GM12878 (cell line): Measurements from ENCODE around the gene JADE2.

ENCODE experiments used
- BRCA1 ChIP-seq: IDR thresholded peaks from 2 replicates; pipeline ENCODE4 v1.6.1; 2011; ENCODE audit warnings: low read depth, low read length, improper control_type of control experiment
- GABPA ChIP-seq: IDR thresholded peaks from 2 replicates; pipeline ENCODE4 v1.6.1; 2014; ENCODE audit warnings: antibody characterized with exemption, low read depth, mild to moderate bottlenecking, inconsistent platforms
- IRF3 ChIP-seq: fragments of 450-650 bp; IDR thresholded peaks from 2 replicates; pipeline ENCODE4 v1.6.1; 2014; ENCODE audit warnings: mild to moderate bottlenecking
- JUND ChIP-seq: IDR thresholded peaks from 2 replicates; pipeline ENCODE4 v1.6.1; 2012; ENCODE audit warnings: low read depth, mild to moderate bottlenecking, low read length, improper control_type of control experiment, moderate library complexity
- POLR2AphosphoS5 ChIP-seq: IDR thresholded peaks from 2 replicates; pipeline ENCODE4 v1.6.1; 2011; ENCODE audit warnings: mild to moderate bottlenecking, low read length, inconsistent platforms
- SUZ12 ChIP-seq: fragments of 200-600 bp; sonication (generic); IDR thresholded peaks from one replicate; pipeline ENCODE4 v1.6.1; 2018; ENCODE audit warnings: antibody characterized with exemption, mild to moderate bottlenecking; ENCODE audit not compliant: unreplicated experiment
- USF2 ChIP-seq: IDR thresholded peaks from 2 replicates; pipeline ENCODE4 v1.6.1; 2011; ENCODE audit warnings: low read depth, low read length, improper control_type of control experiment, borderline replicate concordance
- TF ChIP-seq, protein P1 (sequence below), 3 experiments: IDR thresholded peaks in 2 of 3; conservative IDR thresholded peaks in 1 of 3; 2 replicates each; pipeline ENCODE4 v1.5.1; 2011; ENCODE audit warnings: low read depth in 3 of 3, low read length in 3 of 3, mild to moderate bottlenecking in 3 of 3, control low read depth in 2 of 3, moderate library complexity in 2 of 3, inconsistent platforms in 1 of 3, mixed read lengths in 1 of 3; ENCODE audit not compliant: control insufficient read depth in 2 of 3, insufficient read depth in 1 of 3; ENCODE audit errors: extremely low read depth in 1 of 3
- TF ChIP-seq, protein P2 (sequence below): fragments of 450-650 bp; IDR thresholded peaks from 2 replicates; pipeline ENCODE4 v1.6.1; 2017; ENCODE audit warnings: mild to moderate bottlenecking, low read depth, inconsistent platforms; ENCODE audit not compliant: poor library complexity, severe bottlenecking

DNA sequence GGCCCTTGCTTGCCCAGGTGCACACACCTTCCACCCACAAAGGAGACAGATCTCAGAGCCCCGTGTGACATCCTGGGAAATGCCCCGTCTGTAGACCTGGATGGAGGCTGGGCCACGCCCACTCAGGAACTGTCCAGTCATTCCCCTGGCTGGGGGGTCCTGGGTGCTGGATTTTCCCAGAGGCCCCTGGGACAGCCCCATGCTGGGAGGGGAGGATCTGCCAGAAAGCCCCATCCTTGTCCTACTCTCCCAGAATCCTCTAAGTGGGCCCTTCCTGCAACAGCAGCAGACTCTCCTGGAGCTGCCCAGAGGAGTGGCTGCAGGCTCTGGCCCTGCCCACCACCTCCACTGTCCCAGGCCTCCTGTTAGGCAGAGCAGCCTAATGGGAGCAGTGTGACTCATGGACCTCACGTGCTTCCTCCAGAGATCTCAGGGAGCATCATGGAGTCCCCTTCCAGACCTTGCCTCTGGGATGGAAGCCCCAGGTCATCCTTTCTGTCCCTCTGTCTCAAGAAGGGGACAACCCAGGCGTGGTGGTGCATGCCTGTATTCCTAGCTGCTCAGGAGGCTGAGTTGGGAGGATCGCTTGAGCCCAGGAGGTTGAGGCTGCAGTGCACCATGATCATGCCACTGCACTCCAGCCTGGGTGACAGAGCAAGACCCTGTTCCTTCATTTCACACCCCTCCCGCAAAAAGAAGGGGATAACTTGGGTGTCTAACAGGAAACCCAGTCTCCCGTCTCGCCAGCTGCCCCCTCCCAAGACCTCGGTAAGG, 51.7 kb downstream of the JADE2 start:
- TF ChIP-seq, protein P1, sequence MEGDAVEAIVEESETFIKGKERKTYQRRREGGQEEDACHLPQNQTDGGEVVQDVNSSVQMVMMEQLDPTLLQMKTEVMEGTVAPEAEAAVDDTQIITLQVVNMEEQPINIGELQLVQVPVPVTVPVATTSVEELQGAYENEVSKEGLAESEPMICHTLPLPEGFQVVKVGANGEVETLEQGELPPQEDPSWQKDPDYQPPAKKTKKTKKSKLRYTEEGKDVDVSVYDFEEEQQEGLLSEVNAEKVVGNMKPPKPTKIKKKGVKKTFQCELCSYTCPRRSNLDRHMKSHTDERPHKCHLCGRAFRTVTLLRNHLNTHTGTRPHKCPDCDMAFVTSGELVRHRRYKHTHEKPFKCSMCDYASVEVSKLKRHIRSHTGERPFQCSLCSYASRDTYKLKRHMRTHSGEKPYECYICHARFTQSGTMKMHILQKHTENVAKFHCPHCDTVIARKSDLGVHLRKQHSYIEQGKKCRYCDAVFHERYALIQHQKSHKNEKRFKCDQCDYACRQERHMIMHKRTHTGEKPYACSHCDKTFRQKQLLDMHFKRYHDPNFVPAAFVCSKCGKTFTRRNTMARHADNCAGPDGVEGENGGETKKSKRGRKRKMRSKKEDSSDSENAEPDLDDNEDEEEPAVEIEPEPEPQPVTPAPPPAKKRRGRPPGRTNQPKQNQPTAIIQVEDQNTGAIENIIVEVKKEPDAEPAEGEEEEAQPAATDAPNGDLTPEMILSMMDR (IDR thresholded peaks at IDR 0.05 in 2 of 3, conservative IDR thresholded peaks at IDR 0.05 in 1 of 3; ENCODE audit: control insufficient read depth in 2 of 3, extremely low read depth in 1 of 3, insufficient read depth in 1 of 3, low read depth in 3 of 3, low read length in 3 of 3): no peak
- TF ChIP-seq BRCA1 (no peak), GABPA (no peak), IRF3 (no peak), USF2 (no peak), SUZ12 (no peak), JUND (no peak), POLR2AphosphoS5 (no peak)
- TF ChIP-seq, protein P2, sequence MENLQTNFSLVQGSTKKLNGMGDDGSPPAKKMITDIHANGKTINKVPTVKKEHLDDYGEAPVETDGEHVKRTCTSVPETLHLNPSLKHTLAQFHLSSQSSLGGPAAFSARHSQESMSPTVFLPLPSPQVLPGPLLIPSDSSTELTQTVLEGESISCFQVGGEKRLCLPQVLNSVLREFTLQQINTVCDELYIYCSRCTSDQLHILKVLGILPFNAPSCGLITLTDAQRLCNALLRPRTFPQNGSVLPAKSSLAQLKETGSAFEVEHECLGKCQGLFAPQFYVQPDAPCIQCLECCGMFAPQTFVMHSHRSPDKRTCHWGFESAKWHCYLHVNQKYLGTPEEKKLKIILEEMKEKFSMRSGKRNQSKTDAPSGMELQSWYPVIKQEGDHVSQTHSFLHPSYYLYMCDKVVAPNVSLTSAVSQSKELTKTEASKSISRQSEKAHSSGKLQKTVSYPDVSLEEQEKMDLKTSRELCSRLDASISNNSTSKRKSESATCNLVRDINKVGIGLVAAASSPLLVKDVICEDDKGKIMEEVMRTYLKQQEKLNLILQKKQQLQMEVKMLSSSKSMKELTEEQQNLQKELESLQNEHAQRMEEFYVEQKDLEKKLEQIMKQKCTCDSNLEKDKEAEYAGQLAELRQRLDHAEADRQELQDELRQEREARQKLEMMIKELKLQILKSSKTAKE: no peak
